ENCODE data around the gene ZDHHC11B. TPM values are rescaled to one million over a fixed set of nuclear protein-coding genes. Genes with fewer than 3 reads are reported as not detected.

ZDHHC11B gene
- total and polyA plus RNA-seq, 9 donors, result 1.7 to 8.0 (median 2.4) TPM

- Histone ChIP-seq H3K4me3 (no peak overlapping the region), H3K4me1 (ENCODE audit: insufficient read depth) (no peaks in the 10 kb centered on the region), H3K27ac (no peak overlapping the region), H3K9me3 (peaks cover 0 to 3% of the 10 kb centered on the region in 2 donors), H3K36me3 (peaks cover 2% of the 10 kb centered on the region), H3K27me3 (no peaks in the 10 kb centered on the region)
- TF ChIP-seq EP300 (IDR thresholded peaks at IDR 0.05), result no peak
- no peak for TF ChIP-seq POLR2A (IDR thresholded peaks at IDR 0.05)
- no peak for TF ChIP-seq CTCF (IDR thresholded peaks at IDR 0.05)
- no peak for DNase-seq
- intact Hi-C loops (cut with DNase I), result no loop called here
- 91 to 95% (median 94%) methylated on average over 11 of the region's 11 CpGs for WGBS, 3 donors
These were observed 124.0 kb downstream of the ZDHHC11B start for GRCh38 chr5:660491-661030.

Other genes starting within 250 kb of the ZDHHC11B start
- gene CEP72, start 172.4 kb downstream of the ZDHHC11B start, total RNA-seq, result 10 to 100 TPM in 2 of 7 donors, 1 to 10 TPM in 5; 4.0 to 11.2 (median 7.8) TPM
- 1 to 10 TPM; 1.6 to 4.9 TPM for gene CEP72, start 172.4 kb downstream of the ZDHHC11B start, polyA plus RNA-seq
- gene TPPP, start 91.4 kb downstream of the ZDHHC11B start, total RNA-seq, result 1 to 10 TPM; 1.1 to 8.8 (median 2.3) TPM
- gene TPPP, start 91.4 kb downstream of the ZDHHC11B start, polyA plus RNA-seq, result 1 to 10 TPM; 2.1 to 2.5 TPM
- gene ZDHHC11, start 66.3 kb upstream of the ZDHHC11B start, total RNA-seq, result 10 to 100 TPM in 1 of 7 donors, 1 to 10 TPM in 6; 1.7 to 25.6 (median 6.0) TPM
- gene ZDHHC11, start 66.3 kb upstream of the ZDHHC11B start, polyA plus RNA-seq, result 1 to 10 TPM; 1.1 to 2.1 TPM
- 10 to 100 TPM; 18.6 to 42.1 (median 35.0) TPM for gene BRD9, start 108.1 kb upstream of the ZDHHC11B start, total RNA-seq
- gene BRD9, start 108.1 kb upstream of the ZDHHC11B start, polyA plus RNA-seq, result 10 to 100 TPM; 25.6 to 26.3 TPM
- gene TRIP13, start 108.2 kb upstream of the ZDHHC11B start, total RNA-seq, result 1 to 10 TPM; 1.3 to 3.9 (median 2.0) TPM
- 1 to 10 TPM; 1.6 to 2.5 TPM for gene TRIP13, start 108.2 kb upstream of the ZDHHC11B start, polyA plus RNA-seq
- 10 to 100 TPM in 1 of 7 donors, 1 to 10 TPM in 4, under 1 TPM in 2; 0.33 to 17.2 (median 1.5) TPM for gene NKD2, start 224.1 kb upstream of the ZDHHC11B start, total RNA-seq
- under 1 TPM in 1 of 2 donors, not detected in 1; 0.80 TPM for gene NKD2, start 224.1 kb upstream of the ZDHHC11B start, polyA plus RNA-seq

Measured in ovary (tissue), 9 donors.